NB4 (cell line): ENCODE results near the gene URB2.
"Not testable (repeated sequence)": the region's sequence is repeated elsewhere in the genome, so short reads cannot be mapped to it uniquely, and the experiment has no call there.

Experiments used
- DNase-seq: peaks from one replicate; pipeline ENCODE4 v3.0.0; 2010; ENCODE audit warnings: low read depth
- H3K4me3 ChIP-seq: one replicate; pipeline ENCODE4 v1.5.1; 2011; ENCODE audit warnings: mild to moderate bottlenecking, low read depth, low read length, moderate library complexity
- CTCF ChIP-seq: IDR thresholded peaks from one replicate; pipeline ENCODE4 v1.5.1; 2012; ENCODE audit warnings: low read depth, low read length
- MAX ChIP-seq: IDR thresholded peaks from 2 replicates; pipeline ENCODE4 v1.6.1; 2011; ENCODE audit warnings: low read depth, low read length
- MYC ChIP-seq: IDR thresholded peaks from 2 replicates; pipeline ENCODE4 v1.6.1; 2011; ENCODE audit warnings: low read depth, low read length
- POLR2A ChIP-seq: IDR thresholded peaks from 2 replicates; pipeline ENCODE4 v1.6.1; 2011; ENCODE audit warnings: mild to moderate bottlenecking; ENCODE audit not compliant: insufficient read length; ENCODE audit errors: extremely low read depth

Gene URB2

GRCh38 chr1:229582715-229583114, 43.3 kb upstream of the URB2 start:
- no peak overlapping the region for H3K4me3 ChIP-seq
- no peak for DNase-seq
- TF ChIP-seq CTCF (no peak), MYC (no peak), MAX (no peak), POLR2A (no peak)

GRCh38 chr1:229585338-229585737, 40.7 kb upstream of the URB2 start:
- TF ChIP-seq MYC (no peak), POLR2A (no peak), MAX (no peak), CTCF (no peak)
- no peak overlapping the region for H3K4me3 ChIP-seq
- DNase-seq, result no peak

- TF ChIP-seq CTCF, result no peak
- TF ChIP-seq POLR2A, result no peak
- no peak for TF ChIP-seq MAX
- TF ChIP-seq MYC, result no peak
- H3K4me3 ChIP-seq, result no peak overlapping the region
- no peak for DNase-seq
These were observed 35.9 kb upstream of the URB2 start for GRCh38 chr1:229590119-229590518.

GRCh38 chr1:229593800-229594199, 32.2 kb upstream of the URB2 start:
- no peak overlapping the region for H3K4me3 ChIP-seq

GRCh38 chr1:229594227-229595008, 31.6 kb upstream of the URB2 start:
- no peak for TF ChIP-seq CTCF
- H3K4me3 ChIP-seq, result no peak overlapping the region
- DNase-seq, result no peak

More at GRCh38 chr1:229593800-229594199, 32.2 kb upstream of the URB2 start:
- DNase-seq, result no peak
- TF ChIP-seq MAX, result no peak
- no peak for TF ChIP-seq CTCF
- no peak for TF ChIP-seq MYC
- TF ChIP-seq POLR2A, result no peak

GRCh38 chr1:229595876-229596275, 30.2 kb upstream of the URB2 start:
- not testable (repeated sequence) for H3K4me3 ChIP-seq, DNase-seq
